H1 (cell line): ENCODE results near the gene OR14A16. TPM values are rescaled to one million over a fixed set of nuclear protein-coding genes. Genes with fewer than 3 reads are reported as not detected.

Experiments
- CTCF ChIA-PET: fragments of 300-600 bp; sonication (Branson Sonifier 250); formaldehyde crosslinking; loops from one replicate; lab custom pipeline; 2021; ENCODE audit not compliant: partially characterized antibody; lab: Charles Lee
- POLR2A ChIA-PET: fragments of 300-600 bp; sonication (Branson Sonifier 250); formaldehyde crosslinking; loops from one replicate; lab custom pipeline; 2021; ENCODE audit warnings: inconsistent platforms; ENCODE audit not compliant: partially characterized antibody; lab: Charles Lee
- DNase-seq, 2 experiments: peaks; one replicate each; pipeline versions ENCODE4 v3.0.0 to v3.0.0-alpha.2; 2010 to 2022; ENCODE audit warnings: low spot score in 2 of 2, low read depth in 1 of 2, mixed read lengths in 1 of 2
- FAIRE-seq: peaks from 2 replicates; lab custom pipeline; 2011; peaks lifted over from hg19 to GRCh38; lab: Jason Lieb, UNC
- H2AFZ ChIP-seq: 2 replicates; pipeline ENCODE4 v1.8.1; 2012; ENCODE audit warnings: low read length, inconsistent platforms
- H2AK5ac ChIP-seq: 2 replicates; pipeline ENCODE4 v1.6.1; 2013; ENCODE audit warnings: low read depth, low read length
- H2BK120ac ChIP-seq: replicated peaks from 2 replicates; pipeline ENCODE3; 2013; ENCODE audit warnings: low read depth, low read length, inconsistent platforms
- H2BK12ac ChIP-seq: 2 replicates; pipeline ENCODE4 v1.6.1; 2013; ENCODE audit warnings: low read depth, low read length
- H2BK15ac ChIP-seq: 2 replicates; pipeline ENCODE4 v1.6.1; 2013; ENCODE audit warnings: low read length
- H2BK20ac ChIP-seq: 2 replicates; pipeline ENCODE4 v1.6.1; 2013; ENCODE audit warnings: low read length
- H2BK5ac ChIP-seq: 2 replicates; pipeline ENCODE4 v1.6.1; 2013; ENCODE audit warnings: low read depth, low read length
- H3K14ac ChIP-seq: 2 replicates; pipeline ENCODE4 v1.6.1; 2013; ENCODE audit warnings: inconsistent platforms; ENCODE audit not compliant: insufficient read length
- H3K18ac ChIP-seq: 2 replicates; pipeline ENCODE4 v1.6.1; 2013; ENCODE audit warnings: low read length; ENCODE audit errors: extremely low read depth
- H3K23ac ChIP-seq: 2 replicates; pipeline ENCODE4 v1.6.1; 2013; ENCODE audit warnings: inconsistent platforms; ENCODE audit not compliant: insufficient read length
- H3K23me2 ChIP-seq: 2 replicates; pipeline ENCODE4 v1.6.1; 2013; ENCODE audit warnings: low read depth, low read length
- H3K27ac ChIP-seq: 2 replicates; pipeline ENCODE4 v1.6.1; 2011; ENCODE audit warnings: low read depth, low read length, inconsistent platforms
- H3K27me3 ChIP-seq, 4 experiments: replicated peaks in 1 of 4; 1 replicate in 1 of 4; 2 replicates in 3 of 4; pipeline versions ENCODE4 v1.6.1 to v1.8.1; 2011 to 2013; ENCODE audit warnings: low read length in 3 of 4, mild to moderate bottlenecking in 3 of 4, inconsistent platforms in 2 of 4, mixed read lengths in 2 of 4, moderate library complexity in 1 of 4; ENCODE audit not compliant: control insufficient read depth in 3 of 4, insufficient read depth in 3 of 4; ENCODE audit errors: extremely low read depth in 1 of 4
- H3K36me3 ChIP-seq, 4 experiments: 2 replicates each; pipeline versions ENCODE4 v1.6.1 to v1.8.1; 2011 to 2013; ENCODE audit warnings: mild to moderate bottlenecking in 4 of 4, low read length in 3 of 4, moderate library complexity in 2 of 4, control low read depth in 1 of 4, inconsistent platforms in 1 of 4; ENCODE audit not compliant: insufficient read depth in 4 of 4, control insufficient read depth in 2 of 4
- H3K4ac ChIP-seq: replicated peaks from 2 replicates; pipeline ENCODE3; 2013; ENCODE audit warnings: low read length, low read depth, mixed read lengths, inconsistent platforms; ENCODE audit not compliant: insufficient read length
- H3K4me1 ChIP-seq, 4 experiments: replicated peaks in 1 of 4; 1 replicate in 1 of 4; 2 replicates in 3 of 4; pipeline versions ENCODE4 v1.6.1 to v1.8.1; 2011 to 2013; ENCODE audit warnings: low read length in 3 of 4, inconsistent platforms in 2 of 4, mixed read lengths in 1 of 4; ENCODE audit not compliant: insufficient read depth in 4 of 4, control insufficient read depth in 3 of 4
- H3K4me2 ChIP-seq, 2 experiments: 2 replicates each; pipeline versions ENCODE4 v1.6.1 to v1.8.1; 2011 to 2013; ENCODE audit warnings: low read depth in 2 of 2, low read length in 2 of 2, control low read depth in 1 of 2, inconsistent platforms in 1 of 2, mild to moderate bottlenecking in 1 of 2; ENCODE audit not compliant: insufficient read depth in 1 of 2
- H3K4me3 ChIP-seq, 4 experiments: fragments of 200-600, 300-600 bp in 1 of 4; sonication (generic), shearing (Covaris generic), sonication (Bioruptor Twin) in 1 of 4; 2 replicates each; pipeline versions ENCODE4 v1.5.1 to v1.8.1; 2011 to 2016; ENCODE audit warnings: low read length in 4 of 4, low read depth in 3 of 4, control low read depth in 2 of 4, inconsistent platforms in 2 of 4, mild to moderate bottlenecking in 2 of 4, mixed read lengths in 1 of 4, moderate library complexity in 1 of 4; ENCODE audit not compliant: insufficient read depth in 2 of 4; ENCODE audit errors: extremely low read depth in 1 of 4
- H3K56ac ChIP-seq: replicated peaks from 2 replicates; pipeline ENCODE3; 2013; ENCODE audit warnings: low read depth, mild to moderate bottlenecking, mixed read lengths, low read length, inconsistent platforms; ENCODE audit not compliant: insufficient read length
- H3K79me1 ChIP-seq: 2 replicates; pipeline ENCODE4 v1.6.1; 2013; ENCODE audit warnings: low read depth, low read length, control low read depth
- H3K79me2 ChIP-seq, 2 experiments: 2 replicates each; pipeline versions ENCODE4 v1.6.1 to v1.8.1; 2012 to 2013; ENCODE audit warnings: low read length in 2 of 2, mild to moderate bottlenecking in 2 of 2, inconsistent platforms in 1 of 2; ENCODE audit not compliant: insufficient read depth in 2 of 2, control insufficient read depth in 1 of 2
- H3K9ac ChIP-seq, 4 experiments: replicated peaks in 1 of 4; 1 replicate in 1 of 4; 2 replicates in 3 of 4; pipeline versions ENCODE4 v1.6.1 to v1.8.1; 2011 to 2013; ENCODE audit warnings: low read depth in 3 of 4, low read length in 3 of 4, control low read depth in 2 of 4, mild to moderate bottlenecking in 2 of 4, moderate library complexity in 2 of 4, inconsistent platforms in 1 of 4; ENCODE audit errors: extremely low read depth in 1 of 4
- H3K9me3 ChIP-seq, 2 experiments: 2 replicates each; pipeline versions ENCODE4 v1.6.1 to v1.8.1; 2012 to 2013; ENCODE audit warnings: mild to moderate bottlenecking in 2 of 2, moderate library complexity in 2 of 2, control low read depth in 1 of 2, inconsistent platforms in 1 of 2, low read depth in 1 of 2, low read length in 1 of 2, mixed read lengths in 1 of 2; ENCODE audit not compliant: insufficient read depth in 2 of 2
- H4K20me1 ChIP-seq, 2 experiments: replicated peaks in 1 of 2; 2 replicates each; pipeline versions ENCODE3 to v1.8.1; 2011 to 2013; ENCODE audit warnings: inconsistent platforms in 2 of 2, low read length in 2 of 2, mild to moderate bottlenecking in 1 of 2; ENCODE audit not compliant: insufficient read depth in 2 of 2, control insufficient read depth in 1 of 2
- H4K5ac ChIP-seq: 2 replicates; pipeline ENCODE4 v1.6.1; 2013; ENCODE audit warnings: low read length, low read depth, mixed read lengths, inconsistent platforms; ENCODE audit not compliant: insufficient read length
- H4K8ac ChIP-seq: 2 replicates; pipeline ENCODE4 v1.8.0; 2013; ENCODE audit warnings: mild to moderate bottlenecking, moderate library complexity, low read length, inconsistent platforms; ENCODE audit not compliant: insufficient read depth; ENCODE audit errors: extremely low read depth
- H4K91ac ChIP-seq: replicated peaks from 2 replicates; pipeline ENCODE3; 2013; ENCODE audit warnings: low read length, mixed read lengths, inconsistent platforms; ENCODE audit not compliant: insufficient read length
- BCL11A ChIP-seq, 2 experiments: IDR thresholded peaks; one replicate each; pipeline ENCODE4 v1.6.1; 2011; ENCODE audit warnings: low read depth in 2 of 2, low read length in 2 of 2, mild to moderate bottlenecking in 2 of 2
- CEBPB ChIP-seq: IDR thresholded peaks from 2 replicates; pipeline ENCODE4 v1.6.1; 2012; ENCODE audit warnings: low read depth, low read length
- CHD1 ChIP-seq: IDR thresholded peaks from 2 replicates; pipeline ENCODE4 v1.6.1; 2012; ENCODE audit warnings: low read depth, low read length, improper control_type of control experiment
- EZH2 ChIP-seq: fragments of 200-600 bp; sonication (generic); IDR thresholded peaks from 2 replicates; pipeline ENCODE4 v1.7.1; 2012; ENCODE audit warnings: low read depth, mild to moderate bottlenecking, moderate library complexity, low read length, inconsistent platforms; ENCODE audit not compliant: severe bottlenecking
- HDAC2 ChIP-seq, 2 experiments: fragments of 300-600 bp in 1 of 2; sonication (generic) in 1 of 2; IDR thresholded peaks; 2 replicates each; pipeline ENCODE4 v1.6.1; 2011 to 2012; ENCODE audit warnings: low read depth in 2 of 2, low read length in 2 of 2, mild to moderate bottlenecking in 2 of 2, moderate library complexity in 2 of 2, borderline replicate concordance in 1 of 2, inconsistent platforms in 1 of 2
- JUND ChIP-seq: IDR thresholded peaks from 2 replicates; pipeline ENCODE4 v1.6.1; 2011; ENCODE audit warnings: mild to moderate bottlenecking, improper control_type of control experiment, low read length
- MAX ChIP-seq: IDR thresholded peaks from 2 replicates; pipeline ENCODE4 v1.6.1; 2012; ENCODE audit warnings: inconsistent platforms
- RAD21 ChIP-seq, 2 experiments: IDR thresholded peaks in 1 of 2; conservative IDR thresholded peaks in 1 of 2; 2 replicates each; pipeline ENCODE4 v1.6.1; 2011; ENCODE audit warnings: low read depth in 2 of 2, low read length in 2 of 2, improper control_type of control experiment in 1 of 2, inconsistent platforms in 1 of 2, mild to moderate bottlenecking in 1 of 2, moderate library complexity in 1 of 2
- SAP30 ChIP-seq: fragments of 300-600 bp; sonication (generic); IDR thresholded peaks from 2 replicates; pipeline ENCODE4 v1.7.1; 2012; ENCODE audit warnings: low read length, moderate library complexity, mild to moderate bottlenecking, inconsistent platforms; ENCODE audit not compliant: insufficient read depth, insufficient replicate concordance
- SP4 ChIP-seq: IDR thresholded peaks from 2 replicates; pipeline ENCODE4 v1.6.1; 2012; ENCODE audit warnings: low read length, inconsistent platforms
- TCF12 ChIP-seq: IDR thresholded peaks from 2 replicates; pipeline ENCODE4 v1.6.1; 2011; ENCODE audit warnings: low read depth, mild to moderate bottlenecking, low read length
- WGBS, 2 experiments: shearing (Covaris generic) in 1 of 2; methylation state at CpG; one replicate each; pipeline versions ENCODE4 v1.1.6 to v1.1.7; 2013 to 2015; ENCODE audit warnings: low lambda C conversion rate in 2 of 2, mixed read lengths in 2 of 2, inconsistent platforms in 1 of 2, low coverage in 1 of 2, missing lambda C conversion rate in 1 of 2; ENCODE audit not compliant: insufficient replicate concordance in 2 of 2, insufficient coverage in 1 of 2, insufficient read length in 1 of 2; ENCODE audit errors: extremely low coverage in 1 of 2, missing lambda C conversion rate in 1 of 2; 5-methylcytosine and 5-hydroxymethylcytosine counted together
- polyA plus RNA-seq, 7 experiments: library from polyadenylated mRNA; depleted of rRNA in 3 of 7; stranded (reverse) in 5 of 7; unstranded in 2 of 7; fragments of >200 nt in 5 of 7; fragments of 200-250 nt in 2 of 7; gene quantifications; 1 replicate in 5 of 7; 2 replicates in 1 of 7; 4 replicates in 1 of 7; pipeline versions ENCODE4 v1.2.1 to v1.2.3, GENCODE V29; 2011 to 2013; ENCODE audit warnings: missing spikeins in 2 of 7, mixed read lengths in 2 of 7
- total RNA-seq: library from RNA; stranded (reverse); fragmentation: NEBNext Ultra II Directional; extraction: Animal tissue kit (Norgen Biotek cat#: 25700); gene quantifications from 2 replicates; pipeline ENCODE4 v1.2.1, GENCODE V29; 2021

OR14A16 gene
- total and polyA plus RNA-seq, 2 of the 8 experiments (the other 6 are each of a cell fraction or from before 2014, with no cell fraction given) = not detected

DNA sequence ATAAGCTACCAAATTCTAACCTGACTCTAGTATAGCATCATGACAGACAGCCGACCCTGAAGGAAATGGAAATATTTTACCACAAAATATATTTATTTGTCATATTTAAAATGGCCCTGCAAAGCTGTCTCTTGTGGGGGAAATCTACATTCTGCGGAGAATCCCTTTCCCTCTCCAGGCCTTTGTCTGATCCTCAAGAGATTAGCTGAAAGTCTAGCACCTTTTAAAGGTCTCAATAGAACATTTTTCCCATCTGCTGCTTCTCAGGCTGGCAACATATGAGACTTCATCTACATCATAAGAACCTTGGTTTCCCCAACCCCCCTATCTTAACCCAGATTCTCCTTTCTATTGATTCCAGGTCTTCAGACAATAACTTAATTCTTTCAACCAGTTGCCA is 19.5 kb upstream of the OR14A16 start:
- no peak overlapping the region for H3K27ac ChIP-seq
- H3K79me1 ChIP-seq = no peaks in the 10 kb centered on the region
- no peak overlapping the region for H3K18ac ChIP-seq
- no peak overlapping the region for H4K91ac ChIP-seq
- H3K36me3 ChIP-seq = no peaks in the 10 kb centered on the region
- H3K27me3 ChIP-seq = no peaks in the 10 kb centered on the region
- 46% methylated on average over 2 of the region's 2 CpGs; no CpG with 5 or more reads in 1 of the 2 experiments for WGBS, 2 experiments
- H3K23ac ChIP-seq = no peak overlapping the region
- H3K4me3 ChIP-seq = no peak overlapping the region
- H2BK15ac ChIP-seq = no peak overlapping the region
- H2AK5ac ChIP-seq = no peak overlapping the region
- TF ChIP-seq HDAC2 (IDR thresholded peaks at IDR 0.05; ENCODE audit: borderline replicate concordance in 1 of 2, low read depth in 2 of 2, low read length in 2 of 2) (no peak), CEBPB (no peak), SP4 (no peak), SAP30 (no peak), BCL11A (IDR thresholded peaks at IDR 0.05; ENCODE audit: low read depth in 2 of 2, low read length in 2 of 2) (no peak), RAD21 (IDR thresholded peaks at IDR 0.05 in 1 of 2, conservative IDR thresholded peaks at IDR 0.05 in 1 of 2; ENCODE audit: low read depth in 2 of 2, low read length in 2 of 2) (no peak), CHD1 (no peak), TCF12 (no peak), MAX (no peak), EZH2 (no peak), JUND (no peak)
- no peaks in the 10 kb centered on the region for H4K20me1 ChIP-seq
- no peak for DNase-seq
- no peak overlapping the region for H4K5ac ChIP-seq
- H3K79me2 ChIP-seq = no peaks in the 10 kb centered on the region
- no peak overlapping the region for H2AFZ ChIP-seq
- no peak overlapping the region for H2BK12ac ChIP-seq
- H3K9ac ChIP-seq = no peak overlapping the region
- no peak overlapping the region for H3K4me2 ChIP-seq
- no peaks in the 10 kb centered on the region for H3K23me2 ChIP-seq
- H4K8ac ChIP-seq = no peak overlapping the region
- peaks cover 54 to 90% of the 10 kb centered on the region in 2 experiments for H3K9me3 ChIP-seq
- no peak overlapping the region for H3K14ac ChIP-seq
- no peak overlapping the region for H2BK5ac ChIP-seq
- peaks cover 0 to 5% (median 0%) of the 10 kb centered on the region in 4 experiments; a peak in 1 of 7 replicates for H3K4me1 ChIP-seq
- no peak for FAIRE-seq
- no peak overlapping the region for H2BK20ac ChIP-seq
- no peak overlapping the region for H3K56ac ChIP-seq
- CTCF ChIA-PET = interaction anchor here (1.2 kb wide), 1 partner anchor 10 kb away, joined by 4 read pairs; no protein-coding TSS in a partner anchor
- POLR2A ChIA-PET = no interaction called here
- no peak overlapping the region for H3K4ac ChIP-seq
- H2BK120ac ChIP-seq = no peak overlapping the region
